Activated B cell treated with CpG ODN at 0.5 μM for 24 hours (primary cell): ENCODE measurements around the gene PUM2. TPM values are rescaled to one million over a fixed set of nuclear protein-coding genes. Genes with fewer than 3 reads are reported as not detected.

Source experiments
- ATAC-seq: fragments of 200-7000 bp; cut with Tn5 transposase; one replicate; pipeline ENCODE4 v1.10.0; 2021; ENCODE audit warnings: low read depth, mild to moderate bottlenecking, moderate library complexity
- CTCF ChIA-PET: fragments of 350-600 bp; sonication (Branson Sonifier 250); formaldehyde crosslinking; loops from one replicate; lab custom pipeline; 2021; ENCODE audit warnings: antibody characterized with exemption; lab: Charles Lee
- POLR2A ChIA-PET: fragments of 350-600 bp; sonication (Branson Sonifier 250); formaldehyde crosslinking; loops from one replicate; lab custom pipeline; 2021; ENCODE audit warnings: antibody characterized with exemption; lab: Charles Lee
- DNase-seq: peaks from one replicate; pipeline ENCODE4 v3.0.0; 2022
- H3K27ac Mint-ChIP-seq: one replicate; pipeline ENCODE4 v1.8.0; 2020; ENCODE audit warnings: mixed read lengths
- H3K27me3 Mint-ChIP-seq: one replicate; pipeline ENCODE4 v1.8.0; 2021; ENCODE audit warnings: mixed read lengths
- H3K36me3 Mint-ChIP-seq: one replicate; pipeline ENCODE4 v1.8.0; 2021; ENCODE audit warnings: low read depth, mixed read lengths
- H3K4me1 Mint-ChIP-seq: one replicate; pipeline ENCODE4 v1.8.0; 2021; ENCODE audit warnings: mixed read lengths
- H3K4me3 Mint-ChIP-seq: one replicate; pipeline ENCODE4 v1.8.0; 2020; ENCODE audit warnings: mild to moderate bottlenecking, mixed read lengths
- H3K9me3 Mint-ChIP-seq: one replicate; pipeline ENCODE4 v1.8.0; 2020; ENCODE audit warnings: mixed read lengths
- CTCF ChIP-seq: fragments of 200-600 bp; IDR thresholded peaks from one replicate; pipeline ENCODE4 v1.8.0; 2022; ENCODE audit warnings: antibody characterized with exemption, mild to moderate bottlenecking
- intact Hi-C: fragments of 100-400 bp; cut with micrococcal nuclease; formaldehyde crosslinking; loops from one replicate; pipeline ENCODE4 v1.15.1; 2024
- total RNA-seq: library from RNA; stranded (reverse); gene quantifications from 2 replicates; pipeline ENCODE4 v1.2.3, GENCODE V29; 2022

Gene PUM2
- total RNA-seq, 1 donor from 2014 or later, result 110 TPM

GRCh38 chr2:20396356-20397000, 45.8 kb upstream of the PUM2 start:
- intact Hi-C loops, result no loop called here

GRCh38 chr2:20393986-20394385, 43.3 kb upstream of the PUM2 start:
- Mint-ChIP-seq H3K9me3 (no peaks in the 10 kb centered on the region), H3K4me3 (no peak overlapping the region), H3K27me3 (peaks cover 31% of the 10 kb centered on the region), H3K36me3 (no peaks in the 10 kb centered on the region), H3K4me1 (no peaks in the 10 kb centered on the region), H3K27ac (no peak overlapping the region)
- CTCF ChIA-PET, result no interaction called here
- intact Hi-C loops, result no loop called here
- ATAC-seq (no peak), DNase-seq (no peak)
- no peak for TF ChIP-seq CTCF
- POLR2A ChIA-PET, result no interaction called here

More at GRCh38 chr2:20396356-20397000, 45.8 kb upstream of the PUM2 start:
- peaks cover 18% of the 10 kb centered on the region for H3K27me3 Mint-ChIP-seq
- CTCF ChIA-PET, result interaction anchor here (1.1 kb wide), 1 partner anchor 15 kb away, joined by 4 read pairs; no protein-coding TSS in a partner anchor
- ATAC-seq (no peak), DNase-seq (no peak)
- no peak overlapping the region for H3K4me3 Mint-ChIP-seq
- H3K36me3 Mint-ChIP-seq, result no peaks in the 10 kb centered on the region
- POLR2A ChIA-PET, result no interaction called here
- H3K27ac Mint-ChIP-seq, result no peak overlapping the region
- TF ChIP-seq CTCF, result no peak
- H3K4me1 Mint-ChIP-seq, result no peaks in the 10 kb centered on the region
- no peaks in the 10 kb centered on the region for H3K9me3 Mint-ChIP-seq

- Mint-ChIP-seq H3K27me3 (peaks cover 39% of the 10 kb centered on the region), H3K9me3 (no peaks in the 10 kb centered on the region), H3K36me3 (no peaks in the 10 kb centered on the region), H3K4me3 (no peak overlapping the region), H3K27ac (no peak overlapping the region), H3K4me1 (no peaks in the 10 kb centered on the region)
- no peak for TF ChIP-seq CTCF
- no peak for DNase-seq
- no peak for ATAC-seq
- CTCF ChIA-PET, result no interaction called here
- POLR2A ChIA-PET, result no interaction called here
- intact Hi-C loops, result no loop called here
Observed at GRCh38 chr2:20391951-20392699, 41.5 kb upstream of the PUM2 start.

- intact Hi-C loops, result no loop called here
- ChIA-PET CTCF (no interaction called here), POLR2A (no interaction called here)
- Mint-ChIP-seq H3K4me3 (no peak overlapping the region), H3K4me1 (no peaks in the 10 kb centered on the region), H3K9me3 (no peaks in the 10 kb centered on the region), H3K36me3 (no peaks in the 10 kb centered on the region), H3K27ac (no peak overlapping the region), H3K27me3 (peaks cover 31% of the 10 kb centered on the region)
- ATAC-seq (no peak), DNase-seq (no peak)
- TF ChIP-seq CTCF, result no peak
Observed at GRCh38 chr2:20390524-20391123, 40.0 kb upstream of the PUM2 start.

GRCh38 chr2:20384953-20385352, 34.3 kb upstream of the PUM2 start:
- CTCF ChIA-PET, result interaction anchor here (0.8 kb wide), 1 partner anchor 27 kb away, joined by 3 read pairs; no protein-coding TSS in a partner anchor
- no peak for DNase-seq
- POLR2A ChIA-PET, result no interaction called here
- Mint-ChIP-seq H3K27me3 (peaks cover 15% of the 10 kb centered on the region), H3K4me1 (no peaks in the 10 kb centered on the region), H3K9me3 (no peaks in the 10 kb centered on the region), H3K36me3 (no peaks in the 10 kb centered on the region), H3K4me3 (no peak overlapping the region), H3K27ac (no peak overlapping the region)
- intact Hi-C loops, result no loop called here
- no peak for ATAC-seq
- TF ChIP-seq CTCF, result no peak
